Mesothelial cell of epicardium (in vitro differentiated cells): Measurements from ENCODE around the gene SLC44A2. TPM values are rescaled to one million over a fixed set of nuclear protein-coding genes. Genes with fewer than 3 reads are reported as not detected.

Source experiments
- DNase-seq, 2 experiments: peaks; one replicate each; pipeline ENCODE4 v3.0.0; 2021; ENCODE audit warnings: low spot score in 2 of 2; ENCODE audit not compliant: unreplicated experiment in 2 of 2
- H3K27ac Mint-ChIP-seq: 2 replicates; pipeline ENCODE4 v1.8.0; 2021; ENCODE audit warnings: mixed read lengths
- H3K27me3 Mint-ChIP-seq: 2 replicates; pipeline ENCODE4 v1.8.0; 2021; ENCODE audit warnings: low read depth, mixed read lengths
- H3K36me3 Mint-ChIP-seq: 2 replicates; pipeline ENCODE4 v1.8.0; 2021; ENCODE audit warnings: mixed read lengths
- H3K4me1 Mint-ChIP-seq: 2 replicates; pipeline ENCODE4 v1.8.0; 2021; ENCODE audit warnings: mixed read lengths
- H3K4me3 Mint-ChIP-seq: 2 replicates; pipeline ENCODE4 v1.8.0; 2021; ENCODE audit warnings: mild to moderate bottlenecking, moderate library complexity, mixed read lengths
- H3K9me3 Mint-ChIP-seq: 2 replicates; pipeline ENCODE4 v1.8.0; 2021; ENCODE audit warnings: mixed read lengths
- CTCF ChIP-seq: fragments of 200-600 bp; sonication (generic); IDR thresholded peaks from one replicate; pipeline ENCODE4 v1.5.0; 2021; ENCODE audit warnings: antibody characterized with exemption; ENCODE audit not compliant: unreplicated experiment
- total RNA-seq: library from RNA; stranded (reverse); gene quantifications from 3 replicates; pipeline ENCODE4 v1.2.1, GENCODE V29; 2021

Gene SLC44A2
- total RNA-seq, 1 donor from 2014 or later: 340 TPM

- H3K4me3 Mint-ChIP-seq: no peak overlapping the region
- H3K36me3 Mint-ChIP-seq: peaks cover 28% of the 10 kb centered on the region
- H3K27me3 Mint-ChIP-seq: no peaks in the 10 kb centered on the region
- DNase-seq: no peak
- peaks cover 3% of the 10 kb centered on the region for H3K4me1 Mint-ChIP-seq
- H3K27ac Mint-ChIP-seq: no peak overlapping the region
- no peak for TF ChIP-seq CTCF
- no peaks in the 10 kb centered on the region for H3K9me3 Mint-ChIP-seq
Observed at GRCh38 chr19:10690341-10690781, 65.0 kb downstream of the SLC44A2 start.

- no peak overlapping the region for H3K4me3 Mint-ChIP-seq
- H3K27ac Mint-ChIP-seq: no peak overlapping the region
- H3K27me3 Mint-ChIP-seq: no peaks in the 10 kb centered on the region
Observed at GRCh38 chr19:10691178-10691881, 66.0 kb downstream of the SLC44A2 start.

GRCh38 chr19:10691883-10692282 lies 66.5 kb downstream of the SLC44A2 start:
- no peak for TF ChIP-seq CTCF
- DNase-seq: no peak

More at GRCh38 chr19:10691178-10691881, 66.0 kb downstream of the SLC44A2 start:
- TF ChIP-seq CTCF: no peak
- Mint-ChIP-seq H3K9me3 (no peaks in the 10 kb centered on the region), H3K4me1 (peaks cover 7% of the 10 kb centered on the region), H3K36me3 (peaks cover 28% of the 10 kb centered on the region)
- no peak for DNase-seq

GRCh38 chr19:10692673-10693264 lies 67.4 kb downstream of the SLC44A2 start:
- Mint-ChIP-seq H3K27me3 (peaks cover 6% of the 10 kb centered on the region), H3K27ac (no peak overlapping the region), H3K4me3 (no peak overlapping the region), H3K4me1 (peaks cover 7% of the 10 kb centered on the region), H3K9me3 (no peaks in the 10 kb centered on the region), H3K36me3 (peaks cover 26% of the 10 kb centered on the region)
- TF ChIP-seq CTCF: no peak
- no peak for DNase-seq

More at GRCh38 chr19:10691883-10692282, 66.5 kb downstream of the SLC44A2 start:
- Mint-ChIP-seq H3K9me3 (no peaks in the 10 kb centered on the region), H3K27me3 (peaks cover 3% of the 10 kb centered on the region), H3K4me1 (peaks cover 7% of the 10 kb centered on the region), H3K27ac (no peak overlapping the region), H3K36me3 (peaks cover 27% of the 10 kb centered on the region), H3K4me3 (no peak overlapping the region)

Other genes with a start within 250 kb of the SLC44A2 start
- 142 to 148 TPM (median 146 TPM) in 3 replicates for gene TYK2, start 245.0 kb upstream of the SLC44A2 start, total RNA-seq
- 153 to 160 TPM (median 159 TPM) in 3 replicates for gene CDC37, start 222.0 kb upstream of the SLC44A2 start, total RNA-seq
- 2.9 to 3.1 TPM (median 3.0 TPM) in 3 replicates for gene PDE4A, start 205.0 kb upstream of the SLC44A2 start, total RNA-seq
- gene KEAP1, start 122.2 kb upstream of the SLC44A2 start, total RNA-seq: 61.2 to 71.0 TPM (median 69.5 TPM) in 3 replicates
- gene S1PR5, start 108.1 kb upstream of the SLC44A2 start, total RNA-seq: 2.2 to 2.4 TPM (median 2.4 TPM) in 3 replicates
- gene ATG4D, start 81.6 kb upstream of the SLC44A2 start, total RNA-seq: 31.9 to 37.3 TPM (median 33.1 TPM) in 3 replicates
- gene KRI1, start 59.5 kb upstream of the SLC44A2 start, total RNA-seq: 27.4 to 31.2 TPM (median 30.6 TPM) in 3 replicates
- gene CDKN2D, start 56.6 kb upstream of the SLC44A2 start, total RNA-seq: 2.6 to 3.1 TPM (median 2.7 TPM) in 3 replicates
- 25.9 to 32.5 TPM (median 32.1 TPM) in 3 replicates for gene AP1M2, start 38.2 kb upstream of the SLC44A2 start, total RNA-seq
- gene ILF3, start 28.8 kb downstream of the SLC44A2 start, total RNA-seq: 606 to 617 TPM (median 613 TPM) in 3 replicates
- 57.9 to 66.6 TPM (median 62.5 TPM) in 3 replicates for gene QTRT1, start 75.9 kb downstream of the SLC44A2 start, total RNA-seq
- 126 to 128 TPM (median 128 TPM) in 3 replicates for gene DNM2, start 92.5 kb downstream of the SLC44A2 start, total RNA-seq
- 30.0 to 35.0 TPM (median 30.9 TPM) in 3 replicates for gene TMED1, start 210.7 kb downstream of the SLC44A2 start, total RNA-seq
- 2.0 to 2.5 TPM (median 2.3 TPM) in 3 replicates for gene C19orf38, start 222.9 kb downstream of the SLC44A2 start, total RNA-seq
- 71.4 to 78.0 TPM (median 76.4 TPM) in 3 replicates for gene CARM1, start 246.0 kb downstream of the SLC44A2 start, total RNA-seq